ENCODE data around the gene FAH. TPM values are rescaled to one million over a fixed set of nuclear protein-coding genes. Genes with fewer than 3 reads are reported as not detected.

FAH gene
- total RNA-seq, 4 donors from 2014 or later, result 22.0 to 42.0 (median 37.7) TPM

- peaks cover 0 to 19% (median 0%) of the 10 kb centered on the region in 3 donors for H3K36me3 ChIP-seq
- no peak overlapping the region for H3K4me3 ChIP-seq
- 90 to 96% methylated on average over 2 of the region's 2 CpGs for WGBS, 2 donors
- no peak for TF ChIP-seq CTCF (IDR thresholded peaks at IDR 0.05)
- no peak for TF ChIP-seq POLR2A (IDR thresholded peaks at IDR 0.05)
- no peak for TF ChIP-seq EP300 (IDR thresholded peaks at IDR 0.05)
- no peaks in the 10 kb centered on the region for H3K27me3 ChIP-seq
- no peak overlapping the region for H3K27ac ChIP-seq
- H3K4me1 ChIP-seq, result no peaks in the 10 kb centered on the region
- DNase-seq (ENCODE audit: low spot score in 2 of 2), result no peak
- no peaks in the 10 kb centered on the region for H3K9me3 ChIP-seq
Measured at GRCh38 chr15:80191198-80191597, 38.4 kb downstream of the FAH start.

- Histone ChIP-seq H3K36me3 (peaks cover 0 to 10% (median 0%) of the 10 kb centered on the region in 3 donors), H3K4me1 (no peaks in the 10 kb centered on the region), H3K27me3 (no peaks in the 10 kb centered on the region), H3K9me3 (no peaks in the 10 kb centered on the region), H3K27ac (no peak overlapping the region), H3K4me3 (no peak overlapping the region)
- WGBS, 2 donors, result 81 to 84% methylated on average over 8 of the region's 8 CpGs
- TF ChIP-seq POLR2A (IDR thresholded peaks at IDR 0.05), result no peak
- TF ChIP-seq EP300 (IDR thresholded peaks at IDR 0.05), result no peak
- TF ChIP-seq CTCF (IDR thresholded peaks at IDR 0.05), result no peak
- no peak for DNase-seq (ENCODE audit: low spot score in 2 of 2)
Measured at GRCh38 chr15:80191897-80192595, 39.2 kb downstream of the FAH start.

- WGBS, 2 donors, result 100% methylated on average over 1 of the region's 1 CpG
- H3K27ac ChIP-seq, result no peak overlapping the region
- H3K27me3 ChIP-seq, result no peaks in the 10 kb centered on the region
- TF ChIP-seq EP300 (IDR thresholded peaks at IDR 0.05) (no peak), POLR2A (IDR thresholded peaks at IDR 0.05) (no peak), CTCF (IDR thresholded peaks at IDR 0.05) (no peak)
- DNase-seq (ENCODE audit: low spot score in 2 of 2), result no peak
- H3K4me3 ChIP-seq, result no peak overlapping the region
- no peaks in the 10 kb centered on the region for H3K4me1 ChIP-seq
- no peaks in the 10 kb centered on the region for H3K9me3 ChIP-seq
- no peaks in the 10 kb centered on the region for H3K36me3 ChIP-seq
Measured at GRCh38 chr15:80194186-80194585, 41.4 kb downstream of the FAH start.

- Histone ChIP-seq H3K27me3 (no peaks in the 10 kb centered on the region), H3K9me3 (no peaks in the 10 kb centered on the region), H3K4me1 (no peaks in the 10 kb centered on the region), H3K36me3 (no peaks in the 10 kb centered on the region), H3K4me3 (no peak overlapping the region), H3K27ac (no peak overlapping the region)
- TF ChIP-seq EP300 (IDR thresholded peaks at IDR 0.05) (no peak), POLR2A (IDR thresholded peaks at IDR 0.05) (no peak), CTCF (IDR thresholded peaks at IDR 0.05) (no peak)
- no peak for DNase-seq (ENCODE audit: low spot score in 2 of 2)
- WGBS, 2 donors, result 92 to 100% methylated on average over 1 of the region's 1 CpG
Measured at GRCh38 chr15:80194914-80195313, 42.1 kb downstream of the FAH start.

- H3K9me3 ChIP-seq, result no peaks in the 10 kb centered on the region
- H3K4me1 ChIP-seq, result no peaks in the 10 kb centered on the region
- WGBS, 2 donors, result 47 to 52% methylated on average over 2 of the region's 2 CpGs
- no peak overlapping the region for H3K27ac ChIP-seq
- H3K4me3 ChIP-seq, result no peak overlapping the region
- TF ChIP-seq CTCF (IDR thresholded peaks at IDR 0.05), result no peak
- no peak for TF ChIP-seq EP300 (IDR thresholded peaks at IDR 0.05)
- no peak for TF ChIP-seq POLR2A (IDR thresholded peaks at IDR 0.05)
- peaks cover 0 to 21% (median 0%) of the 10 kb centered on the region in 3 donors for H3K36me3 ChIP-seq
- no peak for DNase-seq (ENCODE audit: low spot score in 2 of 2)
- no peaks in the 10 kb centered on the region for H3K27me3 ChIP-seq
Measured at GRCh38 chr15:80199366-80199765, 46.6 kb downstream of the FAH start.

All from tibial nerve (tissue), 4 donors.